NT2/D1 (cell line): Measurements from ENCODE around the gene C2CD4B.

ENCODE experiments used
- SUZ12 ChIP-seq: IDR thresholded peaks from 2 replicates; pipeline ENCODE4 v1.6.1; 2011; ENCODE audit not compliant: insufficient read length, insufficient read depth; ENCODE audit errors: extremely low read depth
- YY1 ChIP-seq: IDR thresholded peaks from 2 replicates; pipeline ENCODE4 v1.6.1; 2011; ENCODE audit not compliant: insufficient read length, insufficient read depth

DNA sequence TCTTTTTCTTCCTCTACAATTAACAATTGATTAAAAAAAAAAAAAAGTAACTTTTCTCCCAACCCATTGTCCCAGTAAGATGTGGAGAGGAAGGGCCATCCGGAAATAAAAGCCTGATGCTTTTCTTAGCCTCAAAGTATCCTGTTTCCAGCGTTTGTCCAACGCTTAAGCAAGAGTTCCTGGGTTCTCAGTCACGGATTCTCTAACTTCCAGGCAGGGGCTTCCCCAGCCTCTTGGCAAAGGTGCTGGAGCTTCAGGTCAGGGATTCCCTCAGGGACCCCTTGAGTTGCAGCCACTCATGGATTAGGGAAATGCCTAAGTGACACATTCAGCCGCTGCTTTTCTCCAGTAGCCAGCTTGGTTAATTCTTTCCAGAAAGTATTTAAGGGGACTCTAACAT is 22.3 kb upstream of the C2CD4B start:
- TF ChIP-seq YY1: no peak
- TF ChIP-seq SUZ12: no peak
